ENCODE results near the gene SLC2A9. TPM values are rescaled to one million over a fixed set of nuclear protein-coding genes. Genes with fewer than 3 reads are reported as not detected.
A peak's percentile ranks its signal among the peaks of the same experiment; 100 is the strongest.

The SLC2A9 gene
- total and polyA plus RNA-seq, 2 donors (not counting 1 experiment from before 2014, with no cell fraction given) = 2.3 to 3.9 TPM

GRCh38 chr4:9913846-9914245 lies 107.5 kb downstream of the SLC2A9 start:
- H3K79me2 ChIP-seq (ENCODE audit: control insufficient read depth, insufficient read depth, low read length) = no peaks in the 10 kb centered on the region
- no peak overlapping the region for H3K4me2 ChIP-seq (ENCODE audit: extremely low read depth, insufficient read depth, low read length)
- no peak overlapping the region for H3K4me3 ChIP-seq (replicated peaks in 1 of 4; ENCODE audit: control extremely low read depth in 1 of 4, insufficient read depth in 1 of 4, low read depth in 3 of 4, low read length in 4 of 4)
- no peaks in the 10 kb centered on the region for H3K9me3 ChIP-seq (ENCODE audit: control insufficient read depth, insufficient read depth, low read depth, low read length)
- DNase-seq (ENCODE audit: low read depth in 2 of 2) = no peak
- H3K27me3 ChIP-seq (ENCODE audit: control insufficient read depth, insufficient read depth, low read length) = no peaks in the 10 kb centered on the region
- no peak overlapping the region for H2AFZ ChIP-seq (ENCODE audit: low read length)
- H3K9ac ChIP-seq (ENCODE audit: insufficient read depth, low read length) = no peak overlapping the region
- no peaks in the 10 kb centered on the region for H3K4me1 ChIP-seq (ENCODE audit: control insufficient read depth, extremely low read depth, insufficient read depth, low read length)
- H4K20me1 ChIP-seq (ENCODE audit: control insufficient read depth, extremely low read depth, insufficient read depth, low read length) = no peaks in the 10 kb centered on the region
- no peaks in the 10 kb centered on the region for H3K36me3 ChIP-seq (ENCODE audit: control insufficient read depth, insufficient read depth, low read length)
- no peak overlapping the region for H3K27ac ChIP-seq (ENCODE audit: insufficient read depth, low read length)
- TF ChIP-seq EZH2 (IDR thresholded peaks at IDR 0.05; ENCODE audit: low read length, missing control alignments) (no peak), CTCF (conservative IDR thresholded peaks at IDR 0.05 in 1 of 2, IDR thresholded peaks at IDR 0.05 in 1 of 2; ENCODE audit: low read depth in 1 of 2, low read length in 2 of 2) (no peak)

GRCh38 chr4:9906996-9907395 lies 114.3 kb downstream of the SLC2A9 start:
- no peak for DNase-seq (ENCODE audit: low read depth in 2 of 2)
- Histone ChIP-seq H3K4me1 (ENCODE audit: control insufficient read depth, extremely low read depth, insufficient read depth, low read length) (no peaks in the 10 kb centered on the region), H3K36me3 (ENCODE audit: control insufficient read depth, insufficient read depth, low read length) (no peaks in the 10 kb centered on the region), H3K9ac (ENCODE audit: insufficient read depth, low read length) (no peak overlapping the region), H4K20me1 (ENCODE audit: control insufficient read depth, extremely low read depth, insufficient read depth, low read length) (no peaks in the 10 kb centered on the region), H3K79me2 (ENCODE audit: control insufficient read depth, insufficient read depth, low read length) (no peaks in the 10 kb centered on the region), H3K27me3 (ENCODE audit: control insufficient read depth, insufficient read depth, low read length) (no peaks in the 10 kb centered on the region), H3K4me3 (replicated peaks in 1 of 4; ENCODE audit: control extremely low read depth in 1 of 4, insufficient read depth in 1 of 4, low read depth in 3 of 4, low read length in 4 of 4) (no peak overlapping the region), H3K9me3 (ENCODE audit: control insufficient read depth, insufficient read depth, low read depth, low read length) (no peaks in the 10 kb centered on the region), H3K4me2 (ENCODE audit: extremely low read depth, insufficient read depth, low read length) (no peak overlapping the region), H3K27ac (ENCODE audit: insufficient read depth, low read length) (no peak overlapping the region), H2AFZ (ENCODE audit: low read length) (no peak overlapping the region)
- TF ChIP-seq CTCF (conservative IDR thresholded peaks at IDR 0.05 in 1 of 2, IDR thresholded peaks at IDR 0.05 in 1 of 2; ENCODE audit: low read depth in 1 of 2, low read length in 2 of 2) (no peak), EZH2 (IDR thresholded peaks at IDR 0.05; ENCODE audit: low read length, missing control alignments) (no peak)

- H3K27me3 ChIP-seq (ENCODE audit: control insufficient read depth, insufficient read depth, low read length) = no peaks in the 10 kb centered on the region
- no peaks in the 10 kb centered on the region for H3K4me1 ChIP-seq (ENCODE audit: control insufficient read depth, extremely low read depth, insufficient read depth, low read length)
- no peak overlapping the region for H2AFZ ChIP-seq (ENCODE audit: low read length)
- H3K27ac ChIP-seq (ENCODE audit: insufficient read depth, low read length) = no peak overlapping the region
- H3K4me2 ChIP-seq (ENCODE audit: extremely low read depth, insufficient read depth, low read length) = no peak overlapping the region
- H3K9me3 ChIP-seq (ENCODE audit: control insufficient read depth, insufficient read depth, low read depth, low read length) = no peaks in the 10 kb centered on the region
- H4K20me1 ChIP-seq (ENCODE audit: control insufficient read depth, extremely low read depth, insufficient read depth, low read length) = no peaks in the 10 kb centered on the region
- peak in 1 of 2 donors; percentile 16 for DNase-seq (ENCODE audit: low read depth in 2 of 2)
- no peak overlapping the region for H3K9ac ChIP-seq (ENCODE audit: insufficient read depth, low read length)
- TF ChIP-seq CTCF (conservative IDR thresholded peaks at IDR 0.05 in 1 of 2, IDR thresholded peaks at IDR 0.05 in 1 of 2; ENCODE audit: low read depth in 1 of 2, low read length in 2 of 2) (no peak), EZH2 (IDR thresholded peaks at IDR 0.05; ENCODE audit: low read length, missing control alignments) (no peak)
- H3K79me2 ChIP-seq (ENCODE audit: control insufficient read depth, insufficient read depth, low read length) = no peaks in the 10 kb centered on the region
- H3K36me3 ChIP-seq (ENCODE audit: control insufficient read depth, insufficient read depth, low read length) = no peaks in the 10 kb centered on the region
- no peak overlapping the region for H3K4me3 ChIP-seq (replicated peaks in 1 of 4; ENCODE audit: control extremely low read depth in 1 of 4, insufficient read depth in 1 of 4, low read depth in 3 of 4, low read length in 4 of 4)
These were observed 116.2 kb downstream of the SLC2A9 start for GRCh38 chr4:9904976-9905587.
